HG02571 (cell line): ENCODE data around the gene MACROD1.
"Not testable (repeated sequence)": the region's sequence is repeated elsewhere in the genome, so short reads cannot be mapped to it uniquely, and the experiment has no call there.

ENCODE experiments used
- ATAC-seq: cut with Tn5 transposase; IDR thresholded peaks from one replicate; pipeline ENCODE4 v1.9.1; 2021; ENCODE audit warnings: mild to moderate bottlenecking, moderate library complexity; ENCODE audit not compliant: unreplicated experiment

MACROD1 gene

GRCh38 chr11:63974259-63975143 is 191.4 kb downstream of the MACROD1 start, which contains the start of gene COX8A:
COX8A (plus strand) TSS chr11:63974620; CDS start chr11:63974681, 61 bp downstream.
- peak; percentile 95 for ATAC-seq

- not testable (repeated sequence) for ATAC-seq
Observed at GRCh38 chr11:63973912-63974258, 192.0 kb downstream of the MACROD1 start.

GRCh38 chr11:63970902-63971301 is 195.0 kb downstream of the MACROD1 start:
- ATAC-seq = no peak

- no peak for ATAC-seq
Observed at GRCh38 chr11:63969461-63969860, 196.5 kb downstream of the MACROD1 start.

- ATAC-seq = no peak
Observed at GRCh38 chr11:63966444-63966843, 199.5 kb downstream of the MACROD1 start.

- ATAC-seq = not testable (repeated sequence)
Observed at GRCh38 chr11:63963895-63964294, 202.0 kb downstream of the MACROD1 start.

- no peak for ATAC-seq
Observed at GRCh38 chr11:63961608-63962412, 204.1 kb downstream of the MACROD1 start.

GRCh38 chr11:63958008-63958407 is 207.9 kb downstream of the MACROD1 start:
- no peak for ATAC-seq

GRCh38 chr11:63952570-63952969 is 213.3 kb downstream of the MACROD1 start:
- no peak for ATAC-seq

GRCh38 chr11:63951779-63952536 is 214.0 kb downstream of the MACROD1 start:
- no peak for ATAC-seq
